Measurements from ENCODE around the gene SRRM5.
"Not testable (repeated sequence)": the region's sequence is repeated elsewhere in the genome, so short reads cannot be mapped to it uniquely, and the experiment has no call there.

The SRRM5 gene

GRCh38 chr19:43634506-43634871 lies 22.6 kb downstream of the SRRM5 start:
- Histone ChIP-seq H3K9me3 (ENCODE audit: insufficient read depth, low read length) (no peaks in the 10 kb centered on the region), H3K4me1 (ENCODE audit: insufficient read depth, insufficient read length) (peaks cover 2% of the 10 kb centered on the region), H3K4me3 (ENCODE audit: insufficient read length, low read depth) (peak overlapping the region; percentile 42), H3K9ac (ENCODE audit: insufficient read length, low read depth) (peak overlapping the region; percentile 72), H3K36me3 (ENCODE audit: insufficient read depth, insufficient read length, low read length) (peaks cover 3% of the 10 kb centered on the region), H3K27me3 (ENCODE audit: insufficient read depth, insufficient read length) (peaks cover 37% of the 10 kb centered on the region)
- DNase-seq (ENCODE audit: low read depth, low spot score) = no peak
- TF ChIP-seq SUZ12 (IDR thresholded peaks at IDR 0.05; ENCODE audit: extremely low read depth, insufficient read depth, insufficient read length) = no peak
- TF ChIP-seq ZNF274 (IDR thresholded peaks at IDR 0.05; ENCODE audit: low read depth, low read length) = no peak
- TF ChIP-seq YY1 (IDR thresholded peaks at IDR 0.05; ENCODE audit: insufficient read depth, insufficient read length) = no peak

- H3K4me1 ChIP-seq (ENCODE audit: insufficient read depth, insufficient read length) = peaks cover 2% of the 10 kb centered on the region
- peak overlapping the region; percentile 72 for H3K9ac ChIP-seq (ENCODE audit: insufficient read length, low read depth)
- no peak for DNase-seq (ENCODE audit: low read depth, low spot score)
- peak overlapping the region; percentile 42 for H3K4me3 ChIP-seq (ENCODE audit: insufficient read length, low read depth)
- H3K36me3 ChIP-seq (ENCODE audit: insufficient read depth, insufficient read length, low read length) = peaks cover 3% of the 10 kb centered on the region
- TF ChIP-seq SUZ12 (IDR thresholded peaks at IDR 0.05; ENCODE audit: extremely low read depth, insufficient read depth, insufficient read length) (no peak), YY1 (IDR thresholded peaks at IDR 0.05; ENCODE audit: insufficient read depth, insufficient read length) (no peak), ZNF274 (IDR thresholded peaks at IDR 0.05; ENCODE audit: low read depth, low read length) (no peak)
- H3K9me3 ChIP-seq (ENCODE audit: insufficient read depth, low read length) = no peaks in the 10 kb centered on the region
- H3K27me3 ChIP-seq (ENCODE audit: insufficient read depth, insufficient read length) = peaks cover 39% of the 10 kb centered on the region
Observed at GRCh38 chr19:43634872-43635560, 23.1 kb downstream of the SRRM5 start.

GRCh38 chr19:43635561-43635940 lies 23.7 kb downstream of the SRRM5 start:
- DNase-seq (ENCODE audit: low read depth, low spot score); H3K4me1 ChIP-seq (ENCODE audit: insufficient read depth, insufficient read length); H3K9me3 ChIP-seq (ENCODE audit: insufficient read depth, low read length); H3K36me3 ChIP-seq (ENCODE audit: insufficient read depth, insufficient read length, low read length): not testable (repeated sequence)
- H3K4me3 ChIP-seq (ENCODE audit: insufficient read length, low read depth) = peak overlapping the region; percentile 42
- peak overlapping the region; percentile 72 for H3K9ac ChIP-seq (ENCODE audit: insufficient read length, low read depth)
- peaks cover 45% of the 10 kb centered on the region for H3K27me3 ChIP-seq (ENCODE audit: insufficient read depth, insufficient read length)

GRCh38 chr19:43636121-43636683 lies 24.3 kb downstream of the SRRM5 start:
- no peak overlapping the region for H3K4me3 ChIP-seq (ENCODE audit: insufficient read length, low read depth)
- peaks cover 50% of the 10 kb centered on the region for H3K27me3 ChIP-seq (ENCODE audit: insufficient read depth, insufficient read length)
- no peaks in the 10 kb centered on the region for H3K9me3 ChIP-seq (ENCODE audit: insufficient read depth, low read length)
- H3K9ac ChIP-seq (ENCODE audit: insufficient read length, low read depth) = peak overlapping the region; percentile 50
- H3K36me3 ChIP-seq (ENCODE audit: insufficient read depth, insufficient read length, low read length) = no peaks in the 10 kb centered on the region
- no peak for TF ChIP-seq YY1 (IDR thresholded peaks at IDR 0.05; ENCODE audit: insufficient read depth, insufficient read length)
- TF ChIP-seq ZNF274 (IDR thresholded peaks at IDR 0.05; ENCODE audit: low read depth, low read length) = no peak
- TF ChIP-seq SUZ12 (IDR thresholded peaks at IDR 0.05; ENCODE audit: extremely low read depth, insufficient read depth, insufficient read length) = no peak
- peaks cover 6% of the 10 kb centered on the region for H3K4me1 ChIP-seq (ENCODE audit: insufficient read depth, insufficient read length)
- no peak for DNase-seq (ENCODE audit: low read depth, low spot score)

- no peaks in the 10 kb centered on the region for H3K36me3 ChIP-seq (ENCODE audit: insufficient read depth, insufficient read length, low read length)
- TF ChIP-seq ZNF274 (IDR thresholded peaks at IDR 0.05; ENCODE audit: low read depth, low read length) = no peak
- TF ChIP-seq SUZ12 (IDR thresholded peaks at IDR 0.05; ENCODE audit: extremely low read depth, insufficient read depth, insufficient read length) = no peak
- no peak for TF ChIP-seq YY1 (IDR thresholded peaks at IDR 0.05; ENCODE audit: insufficient read depth, insufficient read length)
- no peaks in the 10 kb centered on the region for H3K9me3 ChIP-seq (ENCODE audit: insufficient read depth, low read length)
- H3K9ac ChIP-seq (ENCODE audit: insufficient read length, low read depth) = peak overlapping the region; percentile 64
- H3K4me1 ChIP-seq (ENCODE audit: insufficient read depth, insufficient read length) = peaks cover 6% of the 10 kb centered on the region
- H3K4me3 ChIP-seq (ENCODE audit: insufficient read length, low read depth) = no peak overlapping the region
- DNase-seq (ENCODE audit: low read depth, low spot score) = no peak
- peaks cover 52% of the 10 kb centered on the region for H3K27me3 ChIP-seq (ENCODE audit: insufficient read depth, insufficient read length)
Observed at GRCh38 chr19:43638214-43638994, 26.5 kb downstream of the SRRM5 start.

GRCh38 chr19:43638995-43639518 lies 27.2 kb downstream of the SRRM5 start:
- Histone ChIP-seq H3K27me3 (ENCODE audit: insufficient read depth, insufficient read length) (peaks cover 52% of the 10 kb centered on the region), H3K9me3 (ENCODE audit: insufficient read depth, low read length) (no peaks in the 10 kb centered on the region), H3K4me3 (ENCODE audit: insufficient read length, low read depth) (peak overlapping the region; percentile 45), H3K4me1 (ENCODE audit: insufficient read depth, insufficient read length) (peaks cover 6% of the 10 kb centered on the region), H3K36me3 (ENCODE audit: insufficient read depth, insufficient read length, low read length) (no peaks in the 10 kb centered on the region), H3K9ac (ENCODE audit: insufficient read length, low read depth) (peak overlapping the region; percentile 64)
- no peak for TF ChIP-seq YY1 (IDR thresholded peaks at IDR 0.05; ENCODE audit: insufficient read depth, insufficient read length)
- TF ChIP-seq ZNF274 (IDR thresholded peaks at IDR 0.05; ENCODE audit: low read depth, low read length) = no peak
- no peak for TF ChIP-seq SUZ12 (IDR thresholded peaks at IDR 0.05; ENCODE audit: extremely low read depth, insufficient read depth, insufficient read length)
- DNase-seq (ENCODE audit: low read depth, low spot score) = no peak

All from NT2/D1 (cell line).